KMS-11 (cell line): ENCODE results near the gene ACSM5.
"Not testable (repeated sequence)": the region's sequence is repeated elsewhere in the genome, so short reads cannot be mapped to it uniquely, and the experiment has no call there.

Experiments
- H2AFZ ChIP-seq: fragments of 200-600 bp; sonication (generic); 2 replicates; pipeline ENCODE4 v1.6.1; 2016; ENCODE audit warnings: antibody characterized with exemption, mixed run types, low read depth
- H3K27ac ChIP-seq: fragments of 200-600 bp; sonication (generic); 2 replicates; pipeline ENCODE4 v1.6.1; 2016; ENCODE audit warnings: mild to moderate bottlenecking, mixed run types
- H3K27me3 ChIP-seq: fragments of 200-600 bp; sonication (generic); 2 replicates; pipeline ENCODE4 v1.6.1; 2017; ENCODE audit warnings: mild to moderate bottlenecking, low read depth, mixed run types, moderate library complexity; ENCODE audit not compliant: insufficient read depth
- H3K36me3 ChIP-seq: fragments of 200-600 bp; sonication (generic); 2 replicates; pipeline ENCODE4 v1.6.1; 2017; ENCODE audit warnings: mild to moderate bottlenecking, mixed run types; ENCODE audit not compliant: insufficient read depth
- H3K4me1 ChIP-seq: fragments of 200-600 bp; sonication (generic); 2 replicates; pipeline ENCODE4 v1.6.1; 2016; ENCODE audit warnings: mild to moderate bottlenecking, low read depth, mixed run types; ENCODE audit not compliant: poor library complexity, severe bottlenecking
- H3K4me2 ChIP-seq: fragments of 200-600 bp; sonication (generic); 2 replicates; pipeline ENCODE4 v1.7.0; 2016; ENCODE audit warnings: mild to moderate bottlenecking, mixed run types
- H3K4me3 ChIP-seq: fragments of 200-600 bp; sonication (generic); IDR thresholded peaks from 2 replicates; pipeline ENCODE4 v1.6.1; 2017; ENCODE audit warnings: low read depth, low read length, mixed read lengths; ENCODE audit not compliant: insufficient read depth
- H3K79me2 ChIP-seq: fragments of 200-600 bp; sonication (generic); 2 replicates; pipeline ENCODE4 v1.6.1; 2016; ENCODE audit warnings: low read depth, mixed run types; ENCODE audit not compliant: insufficient read depth
- H3K9ac ChIP-seq: fragments of 200-600 bp; sonication (generic); 2 replicates; pipeline ENCODE4 v1.6.1; 2016; ENCODE audit warnings: mild to moderate bottlenecking, mixed run types
- H4K20me1 ChIP-seq: fragments of 200-600 bp; sonication (generic); 2 replicates; pipeline ENCODE4 v1.6.1; 2016; ENCODE audit warnings: mild to moderate bottlenecking, mixed run types; ENCODE audit not compliant: insufficient read depth
- TF ChIP-seq, protein P1 (sequence below): fragments of 200-600 bp; sonication (generic); conservative IDR thresholded peaks from 2 replicates; pipeline ENCODE4 v1.6.1; 2017; ENCODE audit warnings: low read depth, mild to moderate bottlenecking, antibody characterized with exemption, low read length, moderate library complexity, mixed read lengths

ACSM5 gene

GRCh38 chr16:20477188-20477744 is 67.9 kb downstream of the ACSM5 start:
- H3K36me3 ChIP-seq, H3K4me3 ChIP-seq, H3K27me3 ChIP-seq, H3K27ac ChIP-seq, H3K4me2 ChIP-seq, H4K20me1 ChIP-seq, H3K4me1 ChIP-seq, H3K9ac ChIP-seq, H3K79me2 ChIP-seq, H2AFZ ChIP-seq: not testable (repeated sequence)

DNA sequence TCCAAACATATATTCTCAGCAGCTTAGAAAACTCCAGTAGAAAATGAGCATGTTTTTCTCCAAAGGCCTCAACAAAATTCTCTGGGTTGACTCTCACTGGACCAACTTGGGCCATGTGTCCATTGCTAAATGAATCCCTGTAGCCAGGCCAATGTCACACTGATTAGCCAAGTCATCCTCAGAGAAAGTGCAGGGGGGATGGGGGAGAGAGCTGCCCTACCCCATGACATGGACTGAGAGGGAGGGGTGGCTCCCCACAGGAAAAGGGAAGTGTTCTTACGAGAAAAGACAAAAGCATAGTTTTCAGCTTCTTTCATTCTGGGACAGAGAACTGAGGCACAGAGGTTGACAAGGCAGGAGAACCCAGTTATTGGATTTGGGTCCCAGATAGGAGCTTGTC is 74.7 kb downstream of the ACSM5 start:
- H3K9ac ChIP-seq, H3K4me2 ChIP-seq: not testable (repeated sequence)

DNA sequence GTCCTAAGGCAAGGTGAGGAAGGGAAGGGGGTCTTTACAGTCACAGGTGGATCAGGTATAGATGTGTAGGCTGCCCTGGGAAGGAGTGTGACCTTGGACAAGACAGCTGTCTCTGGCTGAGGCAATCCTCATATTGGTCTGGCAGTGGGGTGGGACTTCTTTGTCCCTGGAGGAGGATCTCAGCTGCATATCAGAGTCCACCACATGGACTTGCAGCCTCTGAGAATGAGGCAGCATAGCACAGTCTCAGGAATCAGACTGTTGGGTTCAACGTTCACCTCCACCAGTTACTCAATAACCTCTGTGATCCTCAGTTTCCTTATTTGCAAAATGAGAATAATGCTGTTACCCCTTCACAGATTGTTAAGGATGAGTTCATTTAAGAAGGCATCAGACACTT is 75.4 kb downstream of the ACSM5 start:
- Histone ChIP-seq H3K27ac (no peak overlapping the region), H3K4me3 (no peak overlapping the region), H3K4me1 (no peaks in the 10 kb centered on the region), H2AFZ (no peak overlapping the region), H3K4me2 (no peak overlapping the region), H3K9ac (no peak overlapping the region), H4K20me1 (no peaks in the 10 kb centered on the region), H3K79me2 (no peaks in the 10 kb centered on the region), H3K27me3 (no peaks in the 10 kb centered on the region), H3K36me3 (no peaks in the 10 kb centered on the region)
- TF ChIP-seq, protein P1, sequence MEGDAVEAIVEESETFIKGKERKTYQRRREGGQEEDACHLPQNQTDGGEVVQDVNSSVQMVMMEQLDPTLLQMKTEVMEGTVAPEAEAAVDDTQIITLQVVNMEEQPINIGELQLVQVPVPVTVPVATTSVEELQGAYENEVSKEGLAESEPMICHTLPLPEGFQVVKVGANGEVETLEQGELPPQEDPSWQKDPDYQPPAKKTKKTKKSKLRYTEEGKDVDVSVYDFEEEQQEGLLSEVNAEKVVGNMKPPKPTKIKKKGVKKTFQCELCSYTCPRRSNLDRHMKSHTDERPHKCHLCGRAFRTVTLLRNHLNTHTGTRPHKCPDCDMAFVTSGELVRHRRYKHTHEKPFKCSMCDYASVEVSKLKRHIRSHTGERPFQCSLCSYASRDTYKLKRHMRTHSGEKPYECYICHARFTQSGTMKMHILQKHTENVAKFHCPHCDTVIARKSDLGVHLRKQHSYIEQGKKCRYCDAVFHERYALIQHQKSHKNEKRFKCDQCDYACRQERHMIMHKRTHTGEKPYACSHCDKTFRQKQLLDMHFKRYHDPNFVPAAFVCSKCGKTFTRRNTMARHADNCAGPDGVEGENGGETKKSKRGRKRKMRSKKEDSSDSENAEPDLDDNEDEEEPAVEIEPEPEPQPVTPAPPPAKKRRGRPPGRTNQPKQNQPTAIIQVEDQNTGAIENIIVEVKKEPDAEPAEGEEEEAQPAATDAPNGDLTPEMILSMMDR, result no peak

More for the DNA sequence above, 74.7 kb downstream of the ACSM5 start:
- H4K20me1 ChIP-seq, H3K27me3 ChIP-seq, H2AFZ ChIP-seq, H3K4me3 ChIP-seq, H3K36me3 ChIP-seq, H3K79me2 ChIP-seq, H3K27ac ChIP-seq, H3K4me1 ChIP-seq: not testable (repeated sequence)

DNA sequence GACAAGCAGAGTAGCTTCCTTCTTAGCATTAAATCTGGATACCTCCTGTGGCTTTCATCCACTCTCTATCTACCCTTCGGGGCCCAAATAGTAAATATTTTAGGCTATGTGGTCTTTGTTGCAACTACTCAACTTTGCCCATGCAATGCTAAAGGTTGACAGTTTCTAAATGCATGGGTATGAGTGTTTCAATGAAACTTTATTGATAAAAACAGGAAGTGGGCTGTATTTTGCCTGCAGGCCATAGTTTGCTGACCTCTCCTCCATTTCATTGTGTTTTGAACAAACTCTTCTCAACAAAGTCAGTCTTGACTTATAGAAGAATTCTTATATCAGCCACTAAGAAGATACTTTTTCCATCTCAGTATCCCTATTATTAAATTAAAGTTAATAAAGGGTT is 76.1 kb downstream of the ACSM5 start:
- H4K20me1 ChIP-seq, result no peaks in the 10 kb centered on the region
- no peak overlapping the region for H3K9ac ChIP-seq
- H2AFZ ChIP-seq, result no peak overlapping the region
- no peak overlapping the region for H3K4me3 ChIP-seq
- TF ChIP-seq, protein P1, result no peak
- no peaks in the 10 kb centered on the region for H3K79me2 ChIP-seq
- H3K4me1 ChIP-seq, result no peaks in the 10 kb centered on the region
- H3K4me2 ChIP-seq, result no peak overlapping the region
- H3K36me3 ChIP-seq, result no peaks in the 10 kb centered on the region
- no peaks in the 10 kb centered on the region for H3K27me3 ChIP-seq
- no peak overlapping the region for H3K27ac ChIP-seq
